ENCODE data around the gene SH3GL3. TPM values are rescaled to one million over a fixed set of nuclear protein-coding genes. Genes with fewer than 3 reads are reported as not detected.

SH3GL3 gene
- total and polyA plus RNA-seq, 2 of the 8 experiments (the other 6 are each of a cell fraction or from before 2014, with no cell fraction given), result 14.1 to 19.1 TPM

DNA sequence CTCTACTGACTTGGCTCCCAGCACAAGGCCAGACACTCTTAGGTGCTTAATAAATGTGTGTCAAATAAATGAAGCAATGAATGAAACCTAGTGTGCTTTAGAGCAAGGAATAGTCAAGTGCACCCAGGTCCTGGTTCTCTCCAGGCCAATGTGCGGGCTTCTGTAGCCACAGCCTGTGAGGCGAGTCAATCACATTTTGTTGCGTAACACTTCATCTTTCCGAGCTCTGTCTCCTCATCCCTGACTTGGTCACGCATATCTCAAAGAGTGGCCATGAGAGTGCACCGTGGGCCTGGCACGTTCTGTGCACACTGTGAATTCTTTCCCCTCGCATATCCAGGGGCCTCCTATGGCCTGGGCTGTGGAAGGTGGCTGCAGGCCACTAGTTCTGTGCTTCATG, 11.4 kb upstream of the SH3GL3 start:
- H4K8ac ChIP-seq (ENCODE audit: extremely low read depth, insufficient read depth, low read length), result no peak overlapping the region

More for the DNA sequence above, 11.4 kb upstream of the SH3GL3 start:
- no peaks in the 10 kb centered on the region for H3K9me3 ChIP-seq (ENCODE audit: insufficient read depth in 2 of 2, low read depth in 1 of 2, low read length in 1 of 2)
- DNase-seq (ENCODE audit: low read depth in 1 of 2, low spot score in 2 of 2) (no peak), FAIRE-seq (no peak)
- no peaks in the 10 kb centered on the region for H3K23me2 ChIP-seq (ENCODE audit: low read depth, low read length)
- H2BK15ac ChIP-seq (ENCODE audit: low read length), result no peak overlapping the region
- no peak overlapping the region for H3K14ac ChIP-seq (ENCODE audit: insufficient read length)
- ChIA-PET POLR2A (ENCODE audit: partially characterized antibody) (interaction anchor here (1.5 kb wide), 1 partner anchor 125 kb away, joined by 5 read pairs; no protein-coding TSS in a partner anchor), CTCF (ENCODE audit: partially characterized antibody) (interaction anchor here (0.7 to 9.0 kb wide), 42 partner anchors 10 to 524 kb away, joined by 3 to 262 read pairs (median 6); partner anchors contain the start of gene SH3GL3)
- H4K91ac ChIP-seq (replicated peaks; ENCODE audit: insufficient read length, low read length), result no peak overlapping the region
- WGBS, 2 experiments (ENCODE audit: extremely low coverage in 1 of 2, insufficient coverage in 1 of 2, insufficient read length in 1 of 2, insufficient replicate concordance in 2 of 2, low coverage in 1 of 2, low lambda C conversion rate in 2 of 2, missing lambda C conversion rate in 1 of 2), result 91% methylated on average over 8 of the region's 8 CpGs; no CpG with 5 or more reads in 1 of the 2 experiments
- H3K9ac ChIP-seq (replicated peaks in 1 of 4; ENCODE audit: extremely low read depth in 1 of 4, low read depth in 3 of 4, low read length in 3 of 4), result no peak overlapping the region
- no peak overlapping the region for H2BK120ac ChIP-seq (replicated peaks; ENCODE audit: low read depth, low read length)
- no peak overlapping the region for H4K5ac ChIP-seq (ENCODE audit: insufficient read length, low read depth, low read length)
- no peak overlapping the region for H2AK5ac ChIP-seq (ENCODE audit: low read depth, low read length)
- H3K4me2 ChIP-seq (ENCODE audit: insufficient read depth in 1 of 2, low read depth in 2 of 2, low read length in 2 of 2), result no peak overlapping the region
- H3K56ac ChIP-seq (replicated peaks; ENCODE audit: insufficient read length, low read depth, low read length), result no peak overlapping the region
- no peaks in the 10 kb centered on the region for H3K79me2 ChIP-seq (ENCODE audit: control insufficient read depth in 1 of 2, insufficient read depth in 2 of 2, low read length in 2 of 2)
- no peaks in the 10 kb centered on the region for H3K27me3 ChIP-seq (replicated peaks in 1 of 4; ENCODE audit: control insufficient read depth in 3 of 4, extremely low read depth in 1 of 4, insufficient read depth in 3 of 4, low read length in 3 of 4)
- H3K27ac ChIP-seq (ENCODE audit: low read depth, low read length), result no peak overlapping the region
- no peak overlapping the region for H3K23ac ChIP-seq (ENCODE audit: insufficient read length)
- no peak overlapping the region for H3K18ac ChIP-seq (ENCODE audit: extremely low read depth, low read length)
- H3K4ac ChIP-seq (replicated peaks; ENCODE audit: insufficient read length, low read depth, low read length), result no peak overlapping the region
- peaks cover 0 to 7% (median 0%) of the 10 kb centered on the region in 4 experiments; a peak in 1 of 7 replicates for H3K4me1 ChIP-seq (replicated peaks in 1 of 4; ENCODE audit: control insufficient read depth in 3 of 4, insufficient read depth in 4 of 4, low read length in 3 of 4)
- H3K4me3 ChIP-seq (ENCODE audit: extremely low read depth in 1 of 4, insufficient read depth in 2 of 4, low read depth in 3 of 4, low read length in 4 of 4), result no peak overlapping the region
- no peaks in the 10 kb centered on the region for H3K36me3 ChIP-seq (ENCODE audit: control insufficient read depth in 2 of 4, insufficient read depth in 4 of 4, low read length in 3 of 4)
- no peak overlapping the region for H2BK12ac ChIP-seq (ENCODE audit: low read depth, low read length)
- H3K79me1 ChIP-seq (ENCODE audit: low read depth, low read length), result no peaks in the 10 kb centered on the region
- H2AFZ ChIP-seq (ENCODE audit: low read length), result no peak overlapping the region
- TF ChIP-seq CHD2 (IDR thresholded peaks at IDR 0.05; ENCODE audit: low read length), result no peak
- peak; percentile 84 for TF ChIP-seq CEBPB (IDR thresholded peaks at IDR 0.05; ENCODE audit: low read depth, low read length)
- no peak for TF ChIP-seq ZNF274 (IDR thresholded peaks at IDR 0.05; ENCODE audit: borderline replicate concordance, extremely low read depth, low read length)
- TF ChIP-seq CREB1 (IDR thresholded peaks at IDR 0.05), result no peak
- no peaks in the 10 kb centered on the region for H4K20me1 ChIP-seq (replicated peaks in 1 of 2; ENCODE audit: control insufficient read depth in 1 of 2, insufficient read depth in 2 of 2, low read length in 2 of 2)
- H2BK20ac ChIP-seq (ENCODE audit: low read length), result no peak overlapping the region
- H2BK5ac ChIP-seq (ENCODE audit: low read depth, low read length), result no peak overlapping the region

Data from H1 (cell line).